Small intestine (tissue), 7 donors: ENCODE results near the gene GPR4. TPM values are rescaled to one million over a fixed set of nuclear protein-coding genes. Genes with fewer than 3 reads are reported as not detected.
A peak's percentile ranks its signal among the peaks of the same experiment; 100 is the strongest.

Experiments used
- DNase-seq, 2 donors: peaks; one replicate each; pipeline versions ENCODE4 v3.0.0 to v3.0.0-alpha.2; 2013
- FAIRE-seq: peaks from 2 replicates; lab custom pipeline; 2012; peaks lifted over from hg19 to GRCh38; lab: Jason Lieb, UNC
- H3K27ac ChIP-seq, 3 donors: one replicate each; pipeline ENCODE4 v1.5.1; 2013; ENCODE audit warnings: low read length in 2 of 3, mild to moderate bottlenecking in 2 of 3, control low read depth in 1 of 3, inconsistent platforms in 1 of 3, low read depth in 1 of 3, moderate library complexity in 1 of 3
- H3K27me3 ChIP-seq, 3 donors: one replicate each; pipeline ENCODE4 v1.6.1; 2013; ENCODE audit warnings: low read length in 3 of 3, inconsistent platforms in 1 of 3; ENCODE audit not compliant: control insufficient read depth in 3 of 3, insufficient read depth in 3 of 3
- H3K36me3 ChIP-seq, 3 donors: one replicate each; pipeline ENCODE4 v1.6.1; 2013; ENCODE audit warnings: low read length in 3 of 3, inconsistent platforms in 1 of 3, low read depth in 1 of 3, mild to moderate bottlenecking in 1 of 3, moderate library complexity in 1 of 3; ENCODE audit not compliant: control insufficient read depth in 3 of 3, insufficient read depth in 2 of 3
- H3K4me1 ChIP-seq, 3 donors: one replicate each; pipeline ENCODE4 v1.6.1; 2013; ENCODE audit warnings: low read length in 2 of 3, inconsistent platforms in 1 of 3, low read depth in 1 of 3, mild to moderate bottlenecking in 1 of 3, moderate library complexity in 1 of 3; ENCODE audit not compliant: control insufficient read depth in 3 of 3, insufficient read depth in 2 of 3
- H3K4me3 ChIP-seq, 3 donors: one replicate each; pipeline ENCODE4 v1.5.1; 2013; ENCODE audit warnings: low read length in 3 of 3, control low read depth in 1 of 3, inconsistent platforms in 1 of 3, low read depth in 1 of 3, mild to moderate bottlenecking in 1 of 3, moderate library complexity in 1 of 3
- H3K9me3 ChIP-seq, 2 donors: one replicate each; pipeline ENCODE4 v1.6.1; 2013; ENCODE audit warnings: low read depth in 1 of 2, low read length in 1 of 2; ENCODE audit not compliant: control insufficient read depth in 2 of 2, insufficient read depth in 1 of 2
- WGBS, 3 donors: extraction: QIAGEN DNeasy Blood & Tissue Kit; methylation state at CpG; one replicate each; pipeline ENCODE4 v1.1.7; 2013; 5-methylcytosine and 5-hydroxymethylcytosine counted together
- polyA plus RNA-seq, 4 donors: library from polyadenylated mRNA; stranded (reverse) in 3 of 4; unstranded in 1 of 4; fragments of 200-250 nt in 3 of 4; fragments of 120-200 nt in 1 of 4; gene quantifications; one replicate each; pipeline versions ENCODE4 v1.2.1 to v1.2.3, GENCODE V29; 2013
- donor health status: healthy with polysubstance abuse.
- donor health status: control.
- donor health status: control.
- donor health status: Bipolar disorder and iron deficiency.
- donor health status: healthy.

The GPR4 gene
- polyA plus RNA-seq, 4 donors: 0.22 to 3.8 (median 0.51) TPM

DNA sequence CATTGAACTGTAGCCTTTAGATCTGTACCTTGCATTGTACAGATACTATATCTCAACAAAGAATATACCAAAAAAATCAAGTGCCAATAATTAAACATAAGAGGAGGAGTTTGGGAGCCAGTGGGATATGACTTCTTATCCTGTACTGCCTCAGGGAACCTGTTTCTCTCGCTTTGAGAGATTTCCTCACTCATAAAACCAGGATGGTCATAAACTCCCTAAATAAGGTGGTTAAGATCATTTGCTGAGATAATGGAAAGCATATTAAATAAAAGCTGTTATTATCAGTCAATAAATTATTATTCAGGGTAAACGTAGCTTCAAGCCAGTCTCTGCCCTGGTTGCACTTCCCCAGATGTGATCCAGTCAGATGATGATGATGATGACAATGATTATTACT, 34.4 kb downstream of the GPR4 start:
- 22 to 56% (median 51%) methylated on average over 2 of the region's 2 CpGs for WGBS, 3 donors
- FAIRE-seq: no peak

DNA sequence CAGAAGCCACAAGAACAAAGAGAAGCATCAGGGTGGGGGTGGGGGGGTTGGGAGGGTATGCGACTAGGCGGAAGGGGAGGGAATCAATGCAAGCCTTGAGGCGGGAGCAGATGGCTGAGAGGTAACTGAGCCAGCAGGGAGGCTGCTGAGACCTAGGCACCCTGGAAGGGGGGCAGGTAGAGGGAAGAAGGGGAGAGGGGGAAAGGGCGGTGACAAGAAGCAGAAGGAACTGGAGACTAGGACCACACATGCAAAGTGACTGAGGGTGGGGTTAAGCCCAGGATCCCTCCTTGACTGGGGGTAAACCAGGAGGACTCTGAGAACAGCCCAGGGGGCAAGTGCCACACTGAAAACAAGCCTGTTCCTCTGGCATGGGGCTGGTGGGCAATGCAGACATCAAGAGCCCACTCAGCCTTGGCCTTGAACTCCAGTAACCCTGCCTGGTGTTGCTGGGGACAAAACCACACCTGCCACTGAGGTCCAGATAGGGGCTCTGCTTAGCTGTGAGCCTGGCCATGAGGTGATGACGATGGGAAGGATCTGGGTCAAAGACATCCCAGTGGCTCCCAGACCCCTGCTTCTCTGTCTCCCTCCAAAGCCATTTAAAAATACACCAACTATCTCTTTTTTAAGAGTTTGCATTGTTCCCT, 37.8 kb downstream of the GPR4 start:
- FAIRE-seq (no peak), DNase-seq (no peak)
- Histone ChIP-seq H3K36me3 (peaks cover 0 to 10% (median 0%) of the 10 kb centered on the region in 3 donors), H3K27ac (peak overlapping the region in 1 of 3 donors; percentile 75), H3K9me3 (no peaks in the 10 kb centered on the region), H3K4me1 (peaks cover 0 to 3% (median 0%) of the 10 kb centered on the region in 3 donors), H3K27me3 (no peaks in the 10 kb centered on the region), H3K4me3 (no peak overlapping the region)
- WGBS, 3 donors: 74 to 86% (median 78%) methylated on average over 5 of the region's 5 CpGs

More for the DNA sequence above, 34.4 kb downstream of the GPR4 start:
- DNase-seq: peak in 1 of 2 donors; percentile 27
- Histone ChIP-seq H3K4me3 (no peak overlapping the region), H3K9me3 (no peaks in the 10 kb centered on the region), H3K27me3 (no peaks in the 10 kb centered on the region), H3K27ac (no peak overlapping the region), H3K36me3 (peaks cover 0 to 8% (median 0%) of the 10 kb centered on the region in 3 donors), H3K4me1 (peaks cover 0 to 3% (median 1%) of the 10 kb centered on the region in 3 donors)

DNA sequence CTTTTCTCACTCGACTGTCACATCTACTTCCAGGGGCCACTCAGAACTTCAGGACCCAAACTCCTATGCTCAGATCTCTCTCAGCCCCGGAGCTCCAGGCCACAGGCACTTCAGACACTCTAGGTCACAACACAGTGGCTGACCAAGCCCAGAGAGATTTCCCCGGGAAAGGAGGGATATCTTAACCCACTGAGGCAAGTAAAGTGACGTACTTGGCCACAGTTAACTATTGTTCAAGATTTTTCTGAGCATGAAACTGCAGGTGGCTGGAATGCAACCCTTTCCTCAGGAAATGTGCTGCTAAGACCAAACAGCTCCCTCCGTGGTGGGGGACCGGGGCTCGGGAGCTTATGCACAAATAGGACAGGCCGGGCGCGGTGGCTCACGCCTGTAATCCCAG, 41.3 kb downstream of the GPR4 start:
- no peaks in the 10 kb centered on the region for H3K27me3 ChIP-seq
- FAIRE-seq (no peak), DNase-seq (no peak)
- peaks cover 0 to 15% (median 0%) of the 10 kb centered on the region in 3 donors for H3K36me3 ChIP-seq
- no peak overlapping the region for H3K27ac ChIP-seq
- 88 to 95% (median 89%) methylated on average over 8 to 11 of the region's 11 CpGs for WGBS, 3 donors
- H3K4me1 ChIP-seq: peaks cover 0 to 4% (median 3%) of the 10 kb centered on the region in 3 donors
- H3K9me3 ChIP-seq: no peaks in the 10 kb centered on the region
- no peak overlapping the region for H3K4me3 ChIP-seq

DNA sequence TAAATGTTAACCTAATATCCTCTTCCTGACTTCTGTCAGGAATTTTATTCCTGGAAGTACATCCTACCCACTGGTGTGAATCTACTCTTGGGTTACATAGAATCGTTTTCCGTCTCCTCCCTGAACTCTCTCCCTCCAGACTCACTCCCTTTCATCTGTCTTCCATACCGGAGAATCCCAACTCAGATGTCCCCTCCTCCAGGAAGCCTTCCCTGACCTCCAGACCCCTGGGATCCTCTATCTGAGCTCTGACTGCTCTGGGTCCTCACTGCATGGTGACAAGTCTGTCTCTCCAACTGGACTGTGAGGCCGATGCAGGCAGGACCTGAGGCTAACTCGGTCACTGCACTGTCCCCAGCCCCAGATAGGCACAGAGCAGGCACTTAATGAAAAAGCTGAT, 42.0 kb downstream of the GPR4 start:
- FAIRE-seq: no peak
- WGBS, 3 donors: 93 to 97% (median 95%) methylated on average over 5 of the region's 5 CpGs
- Histone ChIP-seq H3K27ac (no peak overlapping the region), H3K4me1 (peaks cover 0 to 4% (median 3%) of the 10 kb centered on the region in 3 donors), H3K36me3 (peaks cover 0 to 15% (median 0%) of the 10 kb centered on the region in 3 donors), H3K4me3 (no peak overlapping the region), H3K27me3 (no peaks in the 10 kb centered on the region), H3K9me3 (no peaks in the 10 kb centered on the region)
- DNase-seq: no peak

DNA sequence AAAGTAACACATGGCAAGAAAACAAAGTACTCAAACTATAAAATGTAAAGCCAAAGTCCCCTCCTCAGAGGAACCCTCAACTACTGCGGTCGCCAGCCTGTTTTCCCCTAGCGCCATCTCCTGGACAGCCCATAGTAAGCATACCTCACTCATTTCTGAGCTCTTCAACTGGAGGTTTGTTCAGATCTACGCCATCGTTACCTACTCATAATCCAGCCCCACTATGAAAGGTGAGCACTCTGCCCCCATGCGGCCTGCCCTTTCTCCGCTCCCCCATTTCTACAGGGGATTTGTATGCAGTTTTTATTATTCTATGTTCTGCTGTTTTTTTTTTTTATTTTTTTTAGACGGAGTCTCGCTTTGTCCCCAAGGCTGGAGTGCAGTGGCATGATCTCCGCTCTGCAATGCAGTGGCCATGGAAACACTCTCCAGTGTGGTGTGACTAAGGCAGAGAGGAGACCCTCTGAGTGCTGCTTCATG, 43.6 kb downstream of the GPR4 start:
- FAIRE-seq (no peak), DNase-seq (peak; percentile 60 to 80)
- no peaks in the 10 kb centered on the region for H3K9me3 ChIP-seq
- H3K27me3 ChIP-seq: no peaks in the 10 kb centered on the region
- peaks cover 0 to 4% (median 0%) of the 10 kb centered on the region in 3 donors for H3K4me1 ChIP-seq
- WGBS, 3 donors: 46 to 56% (median 49%) methylated on average over 10 of the region's 10 CpGs
- H3K36me3 ChIP-seq: peaks cover 0 to 18% (median 0%) of the 10 kb centered on the region in 3 donors
- no peak overlapping the region for H3K4me3 ChIP-seq
- no peak overlapping the region for H3K27ac ChIP-seq

DNA sequence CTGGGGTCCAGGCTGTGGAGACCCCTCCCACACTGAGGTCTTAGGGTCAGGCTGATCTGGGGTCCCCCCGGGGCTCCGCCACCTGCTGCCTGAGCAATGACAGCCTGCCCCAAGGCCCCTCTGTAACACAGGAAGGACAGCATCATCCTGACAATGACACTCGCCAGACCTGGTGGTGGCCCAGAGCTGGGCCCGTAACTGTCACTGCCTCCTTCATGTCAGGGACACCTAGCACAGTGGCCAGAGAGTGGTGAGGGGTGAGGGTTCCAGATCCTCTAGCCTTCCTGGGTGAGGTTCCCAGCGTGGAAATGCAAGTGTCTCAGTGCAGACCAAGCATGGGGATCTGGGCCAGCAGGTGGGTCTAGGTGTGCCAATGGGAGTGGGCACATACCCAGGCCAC, 45.2 kb downstream of the GPR4 start:
- no peak for FAIRE-seq

DNA sequence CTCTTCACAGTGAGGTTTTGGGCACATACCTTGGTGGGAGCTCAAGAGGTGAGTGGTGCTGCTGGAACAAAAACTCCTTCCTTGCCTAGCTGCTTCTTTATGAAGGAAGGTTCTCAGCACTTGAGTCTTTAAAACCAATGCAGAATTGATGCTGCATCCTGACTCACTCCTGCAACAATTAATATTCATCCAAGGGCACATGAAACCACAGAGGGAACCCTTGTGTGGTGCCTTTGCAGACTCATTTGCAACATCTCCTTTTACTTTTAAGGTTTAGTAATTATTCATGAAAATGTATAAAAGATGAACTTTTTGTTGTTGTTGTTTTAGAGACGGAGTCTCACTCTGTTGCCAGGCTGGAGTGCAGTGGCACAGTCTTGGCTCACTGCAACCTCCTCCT, 47.5 kb downstream of the GPR4 start:
- WGBS, 3 donors: 71 to 95% (median 77%) methylated on average over 1 of the region's 1 CpG

More for the DNA sequence above, 45.2 kb downstream of the GPR4 start:
- Histone ChIP-seq H3K4me1 (peaks cover 0 to 4% (median 0%) of the 10 kb centered on the region in 3 donors), H3K4me3 (no peak overlapping the region), H3K27ac (no peak overlapping the region), H3K36me3 (peaks cover 0 to 26% (median 0%) of the 10 kb centered on the region in 3 donors), H3K9me3 (no peaks in the 10 kb centered on the region), H3K27me3 (no peaks in the 10 kb centered on the region)
- DNase-seq: no peak
- WGBS, 3 donors: 86 to 93% (median 88%) methylated on average over 5 of the region's 5 CpGs

DNA sequence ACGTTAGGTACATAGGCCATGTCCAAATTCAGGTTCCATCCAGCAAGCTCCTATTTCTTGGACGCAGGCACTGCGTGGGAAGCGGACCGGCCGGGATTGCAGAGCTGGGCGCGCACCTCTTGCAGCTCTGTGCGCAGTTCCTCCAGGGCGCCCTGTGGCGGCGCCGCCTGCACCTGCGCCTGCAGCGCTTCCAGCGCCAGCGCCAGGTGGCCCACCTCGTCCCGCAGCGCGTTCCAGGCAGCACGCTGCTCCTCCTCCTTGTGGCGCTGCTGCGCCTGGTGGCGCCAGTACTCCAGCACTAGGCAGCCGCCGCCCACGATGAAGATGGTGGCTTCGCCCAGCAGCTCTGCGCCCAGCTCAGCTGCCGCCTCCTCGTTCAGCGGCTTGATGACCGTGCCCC, 48.5 kb downstream of the GPR4 start:
- FAIRE-seq (no peak), DNase-seq (peak; percentile 66 to 81)
- Histone ChIP-seq H3K4me3 (no peak overlapping the region), H3K4me1 (peaks cover 0 to under 1% (median 0%) of the 10 kb centered on the region in 3 donors), H3K27me3 (no peaks in the 10 kb centered on the region), H3K36me3 (peaks cover 0 to 32% (median 0%) of the 10 kb centered on the region in 3 donors), H3K27ac (no peak overlapping the region), H3K9me3 (no peaks in the 10 kb centered on the region)
- 19 to 67% (median 39%) methylated on average over 30 to 34 of the region's 34 CpGs for WGBS, 3 donors

More for the DNA sequence above, 47.5 kb downstream of the GPR4 start:
- H3K4me3 ChIP-seq: no peak overlapping the region
- H3K27me3 ChIP-seq: no peaks in the 10 kb centered on the region
- H3K36me3 ChIP-seq: peaks cover 0 to 32% (median 0%) of the 10 kb centered on the region in 3 donors
- DNase-seq (no peak), FAIRE-seq (no peak)
- H3K27ac ChIP-seq: no peak overlapping the region
- no peaks in the 10 kb centered on the region for H3K9me3 ChIP-seq
- peaks cover 0 to 4% (median 0%) of the 10 kb centered on the region in 3 donors for H3K4me1 ChIP-seq
